ENCODE data around the gene UBR4.
A peak's percentile ranks its signal among the peaks of the same experiment; 100 is the strongest.

Gene UBR4

DNA sequence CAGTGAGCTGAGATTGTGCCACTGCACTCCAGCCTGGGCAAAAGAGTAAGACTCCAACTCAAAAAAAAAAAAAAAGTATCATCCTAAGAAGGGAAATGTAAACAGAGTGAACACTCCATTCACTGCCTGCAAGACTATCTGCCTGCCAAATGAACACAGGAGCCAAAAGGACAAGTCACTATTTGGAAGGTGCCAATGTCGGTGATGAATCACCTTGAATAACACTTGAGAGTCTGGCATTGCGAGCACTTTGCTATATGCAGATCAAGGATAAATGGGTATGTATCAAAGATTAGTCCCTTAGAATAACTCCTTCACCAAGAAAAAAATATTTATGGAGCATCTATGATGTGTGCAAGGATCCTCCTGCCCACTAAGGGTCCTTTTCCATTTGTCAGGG is 6.6 kb downstream of the UBR4 start:
- DNase-seq (ENCODE audit: low read depth, low spot score): no peak
- Histone ChIP-seq H3K27ac (no peak overlapping the region), H3K9ac (ENCODE audit: insufficient read length) (no peak overlapping the region), H3K4me3 (no peak overlapping the region), H3K36me3 (ENCODE audit: insufficient read depth, low read length) (peaks cover 30% of the 10 kb centered on the region), H3K9me3 (ENCODE audit: low read depth, low read length) (no peaks in the 10 kb centered on the region)
- TF ChIP-seq FOXP2 (optimal IDR thresholded peaks at IDR 0.05; ENCODE audit: control extremely low read depth, extremely low read length, insufficient read depth): no peak
- no peak for TF ChIP-seq POLR2AphosphoS5 (IDR thresholded peaks at IDR 0.05; ENCODE audit: borderline replicate concordance, low read depth, low read length)
- TF ChIP-seq EZH2 (IDR thresholded peaks at IDR 0.05): no peak

DNA sequence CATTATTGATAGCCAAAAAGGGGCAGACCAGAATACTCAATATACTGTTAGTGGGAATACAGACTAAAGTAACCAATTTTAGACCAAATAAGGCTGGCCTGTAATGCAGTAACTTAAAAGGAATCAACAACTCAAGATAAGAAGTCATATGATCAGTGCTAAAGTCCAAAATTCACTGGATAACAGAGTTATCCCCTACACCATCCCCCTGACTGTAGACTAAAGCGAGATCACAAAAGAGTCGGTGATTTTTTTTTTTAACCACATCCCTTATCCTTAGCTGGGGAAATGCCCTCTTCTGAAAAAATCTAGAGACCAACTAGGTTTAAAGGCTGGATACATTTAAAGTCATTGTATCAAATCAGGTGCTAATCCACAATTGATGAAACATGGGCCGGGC is 7.7 kb downstream of the UBR4 start:
- Histone ChIP-seq H3K27ac (no peak overlapping the region), H3K4me3 (no peak overlapping the region), H3K9me3 (ENCODE audit: low read depth, low read length) (no peaks in the 10 kb centered on the region), H3K9ac (ENCODE audit: insufficient read length) (no peak overlapping the region), H3K36me3 (ENCODE audit: insufficient read depth, low read length) (peaks cover 36% of the 10 kb centered on the region)
- TF ChIP-seq FOXP2 (optimal IDR thresholded peaks at IDR 0.05; ENCODE audit: control extremely low read depth, extremely low read length, insufficient read depth): no peak
- no peak for TF ChIP-seq POLR2AphosphoS5 (IDR thresholded peaks at IDR 0.05; ENCODE audit: borderline replicate concordance, low read depth, low read length)
- TF ChIP-seq EZH2 (IDR thresholded peaks at IDR 0.05): no peak
- no peak for DNase-seq (ENCODE audit: low read depth, low spot score)

DNA sequence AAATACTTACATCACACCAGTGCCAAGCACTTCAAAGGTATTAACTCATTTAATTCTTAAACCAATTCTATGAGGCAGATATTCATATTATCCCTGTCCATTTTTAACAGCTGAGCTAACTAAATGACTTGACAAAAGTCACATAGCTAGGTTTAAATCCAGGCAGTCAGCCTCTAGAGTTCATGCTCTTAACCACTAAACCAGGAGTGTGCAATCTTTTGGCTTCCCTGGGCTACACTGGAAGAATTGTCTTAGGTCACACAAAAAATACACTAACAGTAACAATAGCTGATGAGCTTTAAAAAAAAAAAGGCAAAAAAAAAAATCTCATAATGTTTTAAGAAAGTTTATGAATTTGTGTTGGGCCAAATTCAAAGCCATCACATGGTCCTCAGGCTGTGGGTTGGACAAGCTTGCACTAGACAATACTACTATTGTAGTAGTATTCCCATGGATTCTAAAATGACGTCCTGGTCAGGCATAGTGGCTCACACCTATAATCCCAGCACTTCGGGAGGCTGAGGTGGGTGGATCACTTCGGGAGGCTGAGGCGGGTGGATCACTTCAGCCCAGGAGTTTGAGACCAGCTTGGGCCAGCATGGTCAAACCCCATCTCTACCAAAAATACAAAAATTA is 10.0 kb downstream of the UBR4 start:
- no peak overlapping the region for H3K4me3 ChIP-seq
- H3K36me3 ChIP-seq (ENCODE audit: insufficient read depth, low read length): peaks cover 59% of the 10 kb centered on the region

DNA sequence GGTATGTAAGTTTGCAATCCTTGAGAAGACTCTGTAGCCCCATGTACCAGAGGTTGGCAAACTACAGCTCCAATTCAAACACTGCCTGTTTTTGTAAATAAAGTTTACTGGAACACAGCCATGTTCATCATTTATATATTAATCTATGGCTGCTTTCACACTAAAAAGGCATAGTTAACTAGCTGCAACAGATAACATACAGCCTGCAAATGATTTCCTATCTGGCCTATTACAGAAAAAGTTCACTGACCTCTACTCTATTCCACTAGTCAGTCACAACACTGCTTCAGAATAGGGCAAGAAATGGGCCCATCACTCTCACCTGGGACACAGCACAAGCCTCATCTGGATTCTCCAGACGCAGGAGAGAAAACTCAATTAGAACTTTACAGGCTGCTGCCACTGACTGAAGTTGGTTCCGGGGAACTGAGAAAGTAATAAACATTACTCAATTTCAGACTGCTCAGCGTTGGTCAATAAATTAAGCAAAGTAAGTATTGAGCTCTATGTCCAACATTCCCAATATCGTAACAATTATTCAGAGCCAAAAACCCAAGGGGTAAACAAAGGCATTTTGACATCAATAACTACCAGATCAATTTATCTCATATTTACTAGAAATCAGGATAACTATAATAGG is 10.6 kb downstream of the UBR4 start:
- TF ChIP-seq POLR2AphosphoS5 (IDR thresholded peaks at IDR 0.05; ENCODE audit: borderline replicate concordance, low read depth, low read length) (no peak), EZH2 (IDR thresholded peaks at IDR 0.05) (no peak), FOXP2 (optimal IDR thresholded peaks at IDR 0.05; ENCODE audit: control extremely low read depth, extremely low read length, insufficient read depth) (no peak)
- H3K9ac ChIP-seq (ENCODE audit: insufficient read length): no peak overlapping the region
- DNase-seq (ENCODE audit: low read depth, low spot score): no peak
- no peak overlapping the region for H3K27ac ChIP-seq
- no peak overlapping the region for H3K4me3 ChIP-seq
- H3K36me3 ChIP-seq (ENCODE audit: insufficient read depth, low read length): peaks cover 56% of the 10 kb centered on the region
- H3K9me3 ChIP-seq (ENCODE audit: low read depth, low read length): no peaks in the 10 kb centered on the region

More for the DNA sequence above, 10.0 kb downstream of the UBR4 start:
- H3K9me3 ChIP-seq (ENCODE audit: low read depth, low read length): no peaks in the 10 kb centered on the region
- no peak for DNase-seq (ENCODE audit: low read depth, low spot score)
- TF ChIP-seq EZH2 (IDR thresholded peaks at IDR 0.05): no peak
- no peak for TF ChIP-seq FOXP2 (optimal IDR thresholded peaks at IDR 0.05; ENCODE audit: control extremely low read depth, extremely low read length, insufficient read depth)
- TF ChIP-seq POLR2AphosphoS5 (IDR thresholded peaks at IDR 0.05; ENCODE audit: borderline replicate concordance, low read depth, low read length): no peak
- H3K9ac ChIP-seq (ENCODE audit: insufficient read length): no peak overlapping the region
- H3K27ac ChIP-seq: no peak overlapping the region

DNA sequence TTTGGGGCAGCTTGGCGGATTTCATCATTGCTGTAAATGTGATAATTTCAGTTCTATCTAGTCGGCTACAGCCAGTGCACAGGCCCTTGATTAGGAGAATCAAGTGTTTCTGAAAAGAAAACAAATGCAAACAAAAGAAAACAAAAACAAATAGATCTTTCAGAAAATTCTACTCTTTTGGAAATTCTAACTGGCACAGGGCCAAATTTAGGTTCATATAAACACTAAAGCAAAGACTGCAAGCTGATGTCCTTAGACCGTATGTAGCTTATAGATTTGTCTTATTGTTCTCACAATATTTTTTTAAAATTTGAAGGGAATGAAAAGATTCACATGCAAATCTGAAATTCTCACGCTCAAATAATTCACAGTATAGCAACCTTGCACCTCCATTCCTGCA is 11.2 kb downstream of the UBR4 start:
- no peak for DNase-seq (ENCODE audit: low read depth, low spot score)
- Histone ChIP-seq H3K4me3 (no peak overlapping the region), H3K27ac (no peak overlapping the region), H3K9me3 (ENCODE audit: low read depth, low read length) (no peaks in the 10 kb centered on the region), H3K9ac (ENCODE audit: insufficient read length) (no peak overlapping the region), H3K36me3 (ENCODE audit: insufficient read depth, low read length) (peaks cover 60% of the 10 kb centered on the region)
- TF ChIP-seq FOXP2 (optimal IDR thresholded peaks at IDR 0.05; ENCODE audit: control extremely low read depth, extremely low read length, insufficient read depth) (no peak), EZH2 (IDR thresholded peaks at IDR 0.05) (no peak), POLR2AphosphoS5 (IDR thresholded peaks at IDR 0.05; ENCODE audit: borderline replicate concordance, low read depth, low read length) (no peak)

DNA sequence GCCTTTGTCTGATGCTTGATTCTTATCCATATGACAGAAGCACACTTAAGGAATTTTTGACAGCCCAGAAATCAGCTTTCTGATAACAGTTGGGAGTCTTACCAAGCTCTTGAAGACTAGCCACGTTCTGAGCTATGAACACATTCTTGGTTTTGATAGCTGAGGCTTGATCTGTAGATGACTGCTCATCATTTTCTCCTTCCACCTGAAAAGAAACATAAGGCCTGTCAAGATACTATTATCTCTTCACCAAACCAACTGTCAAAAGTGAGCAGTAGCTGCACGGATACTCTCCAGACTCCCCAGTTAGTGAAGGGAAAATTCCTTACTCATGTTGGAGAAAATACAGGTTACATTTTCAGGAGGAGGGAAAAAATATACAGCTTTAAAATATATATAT is 12.2 kb downstream of the UBR4 start:
- H3K9ac ChIP-seq (ENCODE audit: insufficient read length): no peak overlapping the region
- H3K36me3 ChIP-seq (ENCODE audit: insufficient read depth, low read length): peaks cover 70% of the 10 kb centered on the region

DNA sequence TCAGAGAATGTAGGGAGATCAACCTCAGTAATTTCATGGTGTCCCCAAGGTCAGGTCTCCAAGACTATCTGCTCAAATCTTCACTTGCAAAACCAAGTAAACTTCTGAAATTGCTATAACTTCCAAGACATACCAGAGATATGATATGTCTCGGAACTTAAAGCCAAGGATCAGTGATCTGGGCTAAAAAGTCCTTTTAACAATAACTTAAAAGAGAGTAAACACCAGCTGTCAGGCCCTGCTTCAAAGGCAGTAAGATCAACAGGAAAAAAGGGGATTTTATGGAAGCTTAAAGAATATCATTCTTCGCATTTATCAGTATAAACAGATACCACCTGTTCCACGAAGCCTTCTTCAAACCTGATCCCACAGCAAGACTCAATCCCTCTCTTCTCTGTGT is 13.7 kb downstream of the UBR4 start:
- no peaks in the 10 kb centered on the region for H3K9me3 ChIP-seq (ENCODE audit: low read depth, low read length)
- H3K27ac ChIP-seq: peak overlapping the region; percentile 38; the same call in 1 of the 2 replicates
- no peak overlapping the region for H3K9ac ChIP-seq (ENCODE audit: insufficient read length)
- H3K4me3 ChIP-seq: no peak overlapping the region
- H3K36me3 ChIP-seq (ENCODE audit: insufficient read depth, low read length): peaks cover 85% of the 10 kb centered on the region
- TF ChIP-seq FOXP2 (optimal IDR thresholded peaks at IDR 0.05; ENCODE audit: control extremely low read depth, extremely low read length, insufficient read depth): no peak
- TF ChIP-seq EZH2 (IDR thresholded peaks at IDR 0.05): no peak
- no peak for TF ChIP-seq POLR2AphosphoS5 (IDR thresholded peaks at IDR 0.05; ENCODE audit: borderline replicate concordance, low read depth, low read length)
- no peak for DNase-seq (ENCODE audit: low read depth, low spot score)

More for the DNA sequence above, 12.2 kb downstream of the UBR4 start:
- no peak overlapping the region for H3K4me3 ChIP-seq
- no peak for TF ChIP-seq EZH2 (IDR thresholded peaks at IDR 0.05)
- TF ChIP-seq FOXP2 (optimal IDR thresholded peaks at IDR 0.05; ENCODE audit: control extremely low read depth, extremely low read length, insufficient read depth): no peak
- no peak for DNase-seq (ENCODE audit: low read depth, low spot score)
- H3K27ac ChIP-seq: no peak overlapping the region
- no peaks in the 10 kb centered on the region for H3K9me3 ChIP-seq (ENCODE audit: low read depth, low read length)

DNA sequence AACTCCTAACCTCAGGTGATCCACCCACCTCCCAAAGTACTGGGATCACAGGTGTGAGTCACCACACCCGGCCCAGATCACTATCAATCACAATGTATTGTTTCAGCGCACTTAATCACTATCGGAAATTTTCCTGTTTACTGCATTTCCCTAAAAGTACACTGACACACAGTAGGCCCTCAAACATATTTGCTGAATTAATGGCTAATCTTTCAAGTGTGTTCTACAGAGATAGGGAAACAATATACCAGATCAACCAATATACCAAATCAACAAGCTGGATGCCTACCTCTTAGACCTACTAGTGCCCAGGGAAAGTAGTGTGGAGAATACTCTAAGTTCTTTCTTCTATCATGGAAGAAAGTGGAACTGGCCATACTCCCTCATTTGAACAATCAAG is 17.1 kb downstream of the UBR4 start:
- H3K4me3 ChIP-seq: no peak overlapping the region
- no peak for DNase-seq (ENCODE audit: low read depth, low spot score)
- peaks cover 83% of the 10 kb centered on the region for H3K36me3 ChIP-seq (ENCODE audit: insufficient read depth, low read length)
- no peak overlapping the region for H3K9ac ChIP-seq (ENCODE audit: insufficient read length)
- H3K9me3 ChIP-seq (ENCODE audit: low read depth, low read length): no peaks in the 10 kb centered on the region
- H3K27ac ChIP-seq: no peak overlapping the region
- TF ChIP-seq EZH2 (IDR thresholded peaks at IDR 0.05) (no peak), FOXP2 (optimal IDR thresholded peaks at IDR 0.05; ENCODE audit: control extremely low read depth, extremely low read length, insufficient read depth) (no peak), POLR2AphosphoS5 (IDR thresholded peaks at IDR 0.05; ENCODE audit: borderline replicate concordance, low read depth, low read length) (no peak)

Measured in SK-N-MC (cell line).